HepG2 (cell line): ENCODE data around the gene IAH1. TPM values are rescaled to one million over a fixed set of nuclear protein-coding genes. Genes with fewer than 3 reads are reported as not detected.

ENCODE experiments used
- ATAC-seq: fragments of 200-7000 bp; cut with Tn5 transposase; 3 replicates; pipeline ENCODE4 v1.9.1; 2020; ENCODE audit warnings: mild to moderate bottlenecking, moderate library complexity
- BruUV-seq: library from RNA; stranded (reverse); fragments of 400-500 nt; replicated peaks from 2 replicates; lab custom pipeline; 2021; lab: Mats Ljungman, UMichigan
- CTCF ChIA-PET: fragments of 300-600 bp; formaldehyde crosslinking; extraction: SDS; loops from one replicate; lab custom pipeline; 2021; ENCODE audit warnings: low total read pairs, inconsistent platforms, low intra/inter-chr PET ratio; lab: Yijun Ruan, JAX
- POLR2A ChIA-PET: fragments of 350-600 bp; sonication (Branson Sonifier 250); formaldehyde crosslinking; loops from one replicate; lab custom pipeline; 2020; ENCODE audit warnings: antibody characterized with exemption, inconsistent platforms; lab: Yijun Ruan, JAX
- DNase-seq: peaks from one replicate; pipeline ENCODE4 v3.0.0-alpha.2; 2015; ENCODE audit warnings: low spot score
- FAIRE-seq: peaks from 3 replicates; lab custom pipeline; 2011; peaks lifted over from hg19 to GRCh38; lab: Jason Lieb, UNC
- H2AFZ ChIP-seq: one replicate; pipeline ENCODE4 v1.6.1; 2011; ENCODE audit warnings: low read length, inconsistent platforms
- H3K27ac ChIP-seq: fragments of 300-600 bp; 3 replicates; pipeline ENCODE4 v1.8.0; 2011; ENCODE audit warnings: mixed run types, mild to moderate bottlenecking, mixed read lengths, low read length, inconsistent platforms; ENCODE audit not compliant: insufficient read depth; ENCODE audit errors: extremely low read length
- H3K27me3 ChIP-seq, 2 experiments: fragments of 200-600 bp in 1 of 2; 2 replicates in 1 of 2; 3 replicates in 1 of 2; pipeline versions ENCODE4 v1.6.0 to v1.8.0; 2011; ENCODE audit warnings: low read length in 2 of 2, mild to moderate bottlenecking in 2 of 2, moderate library complexity in 2 of 2, inconsistent platforms in 1 of 2; ENCODE audit not compliant: insufficient read depth in 2 of 2, control insufficient read depth in 1 of 2
- H3K36me3 ChIP-seq, 2 experiments: fragments of 200-600 bp in 1 of 2; replicated peaks in 1 of 2; 2 replicates in 1 of 2; 3 replicates in 1 of 2; pipeline versions ENCODE4 v1.5.1 to v1.8.0; 2011; ENCODE audit warnings: low read length in 2 of 2, inconsistent platforms in 1 of 2; ENCODE audit not compliant: insufficient read depth in 2 of 2, control insufficient read depth in 1 of 2
- H3K4me1 ChIP-seq: 2 replicates; pipeline ENCODE4 v1.5.1; 2012; ENCODE audit warnings: low read length, inconsistent platforms; ENCODE audit not compliant: insufficient read depth
- H3K4me2 ChIP-seq: 2 replicates; pipeline ENCODE4 v1.6.0; 2011; ENCODE audit warnings: low read depth, low read length, inconsistent platforms
- H3K4me3 ChIP-seq, 3 experiments: fragments of 200-600 bp in 1 of 3; sonication (generic), shearing (Covaris generic) in 1 of 3; replicated peaks in 1 of 3; 2 replicates each; pipeline ENCODE4 v1.5.1; 2011 to 2016; ENCODE audit warnings: low read length in 3 of 3, inconsistent platforms in 2 of 3, low read depth in 2 of 3, mild to moderate bottlenecking in 2 of 3, control low read depth in 1 of 3, mixed read lengths in 1 of 3; ENCODE audit not compliant: insufficient read depth in 1 of 3
- H3K79me2 ChIP-seq: one replicate; pipeline ENCODE4 v1.6.1; 2011; ENCODE audit warnings: low read length, inconsistent platforms; ENCODE audit not compliant: insufficient read depth
- H3K9ac ChIP-seq: 2 replicates; pipeline ENCODE4 v1.6.0; 2011; ENCODE audit warnings: mild to moderate bottlenecking, low read depth, low read length, inconsistent platforms; ENCODE audit not compliant: insufficient read depth
- H3K9me3 ChIP-seq: 2 replicates; pipeline ENCODE4 v1.5.1; 2012; ENCODE audit warnings: mild to moderate bottlenecking, low read length
- H4K20me1 ChIP-seq: 2 replicates; pipeline ENCODE4 v1.6.0; 2011; ENCODE audit warnings: inconsistent platforms, mild to moderate bottlenecking, low read length, moderate library complexity; ENCODE audit not compliant: insufficient read depth
- ATF4 ChIP-seq, 2 experiments: fragments of 450-650 bp in 1 of 2; sonication (generic) in 1 of 2; formaldehyde crosslinking; IDR thresholded peaks; 2 replicates each; pipeline versions ENCODE4 v1.5.0 to v1.8.0; 2020 to 2022; ENCODE audit warnings: mild to moderate bottlenecking in 1 of 2, missing genetic modification reagents in 1 of 2
- BHLHE40 ChIP-seq: IDR thresholded peaks from 2 replicates; pipeline ENCODE4 v1.6.1; 2011; ENCODE audit warnings: low read length, improper control_type of control experiment
- EEA1 ChIP-seq: sonication (generic); formaldehyde crosslinking; IDR thresholded peaks from 2 replicates; pipeline ENCODE4 v1.5.1; 2020; ENCODE audit warnings: mild to moderate bottlenecking, missing genetic modification reagents, borderline replicate concordance
- IKZF1 ChIP-seq: fragments of 450-650 bp; IDR thresholded peaks from 2 replicates; pipeline ENCODE4 v1.7.1; 2016
- IRF2 ChIP-seq: IDR thresholded peaks from 2 replicates; pipeline ENCODE4 v1.6.1; 2018; ENCODE audit warnings: missing genetic modification reagents, missing compliant biosample characterization
- KDM4B ChIP-seq: sonication (generic); formaldehyde crosslinking; IDR thresholded peaks from 2 replicates; pipeline ENCODE4 v1.4.0; 2020; ENCODE audit warnings: missing genetic modification reagents
- NFE2L2 ChIP-seq: fragments of 150-350 bp; IDR thresholded peaks from 2 replicates; pipeline ENCODE4 v1.6.1; 2014; ENCODE audit warnings: low read length
- SETDB1 ChIP-seq: sonication (generic); formaldehyde crosslinking; IDR thresholded peaks from 2 replicates; pipeline ENCODE4 v1.5.1; 2020; ENCODE audit warnings: missing genetic modification reagents, mild to moderate bottlenecking, borderline replicate concordance
- SIX1 ChIP-seq: sonication (generic); formaldehyde crosslinking; IDR thresholded peaks from 2 replicates; pipeline ENCODE4 v1.4.0; 2020; ENCODE audit warnings: missing genetic modification reagents, borderline replicate concordance
- SRSF1 ChIP-seq: fragments of 200-400 bp; formaldehyde crosslinking; optimal IDR thresholded peaks from 2 replicates; pipeline ENCODE3; 2017; ENCODE audit warnings: mild to moderate bottlenecking, low read depth, low read length, moderate library complexity
- TBX2 ChIP-seq: sonication (generic); formaldehyde crosslinking; IDR thresholded peaks from 2 replicates; pipeline ENCODE4 v1.5.0; 2020; ENCODE audit warnings: missing genetic modification reagents, mild to moderate bottlenecking, borderline replicate concordance
- WIZ ChIP-seq: sonication (generic); formaldehyde crosslinking; IDR thresholded peaks from 2 replicates; pipeline ENCODE4 v1.5.1; 2020; ENCODE audit warnings: mild to moderate bottlenecking, missing genetic modification reagents
- ZBTB4 ChIP-seq: sonication (generic); formaldehyde crosslinking; IDR thresholded peaks from 2 replicates; pipeline ENCODE4 v1.4.0; 2020; ENCODE audit warnings: missing genetic modification reagents, mild to moderate bottlenecking, borderline replicate concordance
- ZNF609 ChIP-seq: sonication (generic); formaldehyde crosslinking; IDR thresholded peaks from 2 replicates; pipeline ENCODE4 v1.4.0; 2020; ENCODE audit warnings: mild to moderate bottlenecking, missing genetic modification reagents, borderline replicate concordance
- ZNF615 ChIP-seq: sonication (generic); formaldehyde crosslinking; IDR thresholded peaks from 2 replicates; pipeline ENCODE4 v1.5.0; 2020; ENCODE audit warnings: mild to moderate bottlenecking, missing genetic modification reagents, borderline replicate concordance
- WGBS: methylation state at CpG from one replicate; pipeline ENCODE4 v1.1.6; 2017; ENCODE audit warnings: low lambda C conversion rate; 5-methylcytosine and 5-hydroxymethylcytosine counted together
- in situ Hi-C: cut with HindIII; loops from 2 replicates; pipeline ENCODE4 v1.10.0; 2017; ENCODE audit warnings: low pct_unique_long_range_greater_than_20kb; ENCODE audit not compliant: extremely low pct_ligation_motif_present
- intact Hi-C: fragments of 100-400 bp; cut with micrococcal nuclease; formaldehyde crosslinking; loops from one replicate; pipeline ENCODE4 v1.10.0; 2022; ENCODE audit not compliant: unreplicated experiment
- polyA plus RNA-seq, 8 experiments: library from polyadenylated mRNA; depleted of rRNA in 3 of 8; stranded (reverse) in 7 of 8; unstranded in 1 of 8; fragments of >200 nt; fragmentation: Illumina TruSeq in 4 of 8; extraction: Trizol in 4 of 8; gene quantifications; 2 replicates each; pipeline versions ENCODE4 v1.2.1 to v1.2.3, GENCODE V29; 2011 to 2016; ENCODE audit warnings: low read depth in 4 of 8, missing spikeins in 1 of 8, mixed read lengths in 1 of 8; ENCODE audit not compliant: insufficient read depth in 1 of 8
- total RNA-seq, 5 experiments: library from RNA; depleted of rRNA; stranded (reverse); fragments of >200 nt; fragmentation: Illumina TruSeq; extraction: Trizol; gene quantifications; 2 replicates each; pipeline ENCODE4 v1.2.3, GENCODE V29; 2016; ENCODE audit warnings: low read depth in 1 of 5

IAH1 gene
- total and polyA plus RNA-seq, 2 of the 13 experiments (the other 11 are each of a cell fraction or from before 2014, with no cell fraction given) = 43.6 to 44.4 TPM

GRCh38 chr2:9443526-9443925 is 30.8 kb upstream of the IAH1 start (continued):
- no peak for TF ChIP-seq ZBTB4 (CRISPR knock-in tag)
- no peak for TF ChIP-seq ZNF609 (CRISPR knock-in tag)
- TF ChIP-seq BHLHE40 = no peak
- no peak for TF ChIP-seq IRF2 (CRISPR knock-in tag)
- TF ChIP-seq, all 625 proteins: peak for 0

GRCh38 chr2:9445089-9445488 is 29.3 kb upstream of the IAH1 start:
- no TSS peak for BruUV-seq
- no peak overlapping the region for H3K27ac ChIP-seq
- H4K20me1 ChIP-seq = no peaks in the 10 kb centered on the region
- DNase-seq (no peak), ATAC-seq (no peak), FAIRE-seq (no peak)
- no peak overlapping the region for H2AFZ ChIP-seq
- WGBS = 95% methylated on average over 7 of the region's 7 CpGs
- H3K4me3 ChIP-seq = no peak overlapping the region
- no peaks in the 10 kb centered on the region for H3K79me2 ChIP-seq
- CTCF ChIA-PET = no interaction called here
- in situ Hi-C loops = no loop called here
- no peaks in the 10 kb centered on the region for H3K4me1 ChIP-seq
- H3K27me3 ChIP-seq = no peaks in the 10 kb centered on the region
- no peak overlapping the region for H3K4me2 ChIP-seq
- H3K36me3 ChIP-seq = peaks cover 23 to 66% of the 10 kb centered on the region in 2 experiments
- POLR2A ChIA-PET = interaction anchor here (1.4 kb wide), 1 partner anchor 10 kb away, joined by 4 read pairs; no protein-coding TSS in a partner anchor
- no peaks in the 10 kb centered on the region for H3K9me3 ChIP-seq
- intact Hi-C loops = no loop called here
- no peak overlapping the region for H3K9ac ChIP-seq
- no peak for TF ChIP-seq NFE2L2
- TF ChIP-seq KDM4B = no peak
- TF ChIP-seq WIZ (CRISPR knock-in tag) = no peak
- TF ChIP-seq TBX2 (CRISPR knock-in tag) = no peak
- no peak for TF ChIP-seq ZNF615 (CRISPR knock-in tag)
- no peak for TF ChIP-seq SIX1 (CRISPR knock-in tag)
- no peak for TF ChIP-seq SRSF1
- no peak for TF ChIP-seq ATF4 (CRISPR knock-in tag; IDR thresholded peaks at IDR 0.05)
- TF ChIP-seq EEA1 (CRISPR knock-in tag) = no peak
- no peak for TF ChIP-seq SETDB1 (CRISPR knock-in tag)
- TF ChIP-seq IKZF1 = no peak
